HG03342 (cell line): ENCODE results near the gene CFAP77.
"Not testable (repeated sequence)": the region's sequence is repeated elsewhere in the genome, so short reads cannot be mapped to it uniquely, and the experiment has no call there.

ENCODE experiments used
- ATAC-seq: cut with Tn5 transposase; IDR thresholded peaks from one replicate; pipeline ENCODE4 v1.9.1; 2021; ENCODE audit warnings: mild to moderate bottlenecking, moderate library complexity; ENCODE audit not compliant: unreplicated experiment

CFAP77 gene

DNA sequence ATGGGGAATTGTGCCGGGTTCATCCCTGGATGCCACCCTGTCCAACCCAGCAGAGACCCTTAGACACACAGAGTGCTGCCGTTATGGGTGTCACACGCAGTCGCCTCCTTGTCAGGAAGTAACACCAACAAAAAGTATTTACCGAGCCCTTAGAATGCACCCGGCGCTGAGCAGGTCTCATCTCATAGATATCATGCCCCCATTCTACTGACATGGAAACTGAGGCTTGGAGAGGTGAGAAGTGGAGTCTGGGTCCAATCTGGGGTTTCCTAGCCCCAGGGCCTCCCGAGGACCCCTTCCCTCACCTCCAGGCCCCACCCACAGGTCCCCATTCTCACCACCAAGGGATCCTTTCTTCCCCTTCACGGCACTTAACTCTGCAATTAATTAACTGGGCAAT is 135.6 kb downstream of the CFAP77 start:
- no peak for ATAC-seq

DNA sequence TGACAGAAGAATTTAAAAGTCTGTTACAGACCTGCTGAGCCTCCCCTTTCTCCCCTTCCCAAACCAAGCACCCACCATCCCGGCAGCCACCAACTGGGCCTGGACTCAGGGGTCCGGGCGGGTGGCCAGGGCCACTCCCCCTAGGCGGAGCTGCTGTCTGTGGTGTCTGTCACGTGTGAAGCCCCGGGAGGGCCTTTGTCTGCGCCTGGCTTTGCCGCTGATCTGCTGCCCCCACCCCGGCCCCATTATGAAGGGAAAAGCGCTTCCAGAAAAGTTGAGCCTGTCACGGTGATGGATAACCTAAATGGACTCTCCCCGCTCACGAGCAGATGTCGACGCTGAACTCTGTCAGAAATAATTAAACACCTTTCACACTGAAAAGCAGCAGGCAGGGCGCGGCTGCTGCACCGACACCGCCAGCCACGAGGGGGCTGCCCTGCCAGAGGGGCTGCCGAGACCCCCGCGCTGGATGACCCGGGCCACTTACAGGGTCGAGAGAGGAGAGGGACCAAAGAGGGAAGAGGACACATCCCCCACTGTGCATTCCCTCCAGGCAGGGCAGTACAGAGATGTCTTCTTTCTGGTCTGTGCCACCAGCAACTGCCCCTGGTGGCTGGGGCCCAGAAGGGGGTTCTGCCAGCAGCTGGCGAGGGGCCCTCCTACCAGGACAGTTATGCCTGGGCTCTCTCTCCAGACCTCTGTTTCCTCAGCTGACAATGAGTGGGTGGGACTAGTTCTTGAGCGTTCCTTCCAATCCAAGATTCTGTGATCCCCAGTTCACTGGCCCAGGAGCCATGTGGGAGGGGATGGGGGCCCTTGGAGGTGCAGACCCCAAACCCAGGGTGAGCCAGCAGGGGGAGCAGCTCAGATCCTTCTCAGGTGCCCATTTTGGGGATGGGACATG is 136.4 kb downstream of the CFAP77 start:
- ATAC-seq, result no peak

DNA sequence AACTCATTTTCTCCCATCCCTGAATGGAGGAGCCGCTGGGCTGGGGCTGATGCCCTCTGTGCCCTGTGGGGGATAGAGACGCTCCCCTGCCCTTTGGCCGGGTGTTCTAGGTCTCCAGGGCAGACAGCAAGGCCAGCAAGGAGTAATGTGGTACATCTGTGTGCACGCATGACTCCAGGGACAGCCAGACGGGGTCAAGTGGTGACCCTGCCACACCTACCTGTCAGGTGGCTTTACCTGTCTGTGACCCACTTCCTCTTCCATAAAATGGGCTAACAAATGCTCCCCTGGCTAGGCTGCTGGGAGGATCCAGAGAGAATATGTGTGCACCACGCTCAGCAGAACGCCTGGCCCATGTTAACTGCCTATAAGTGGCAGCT is 137.0 kb downstream of the CFAP77 start:
- no peak for ATAC-seq

DNA sequence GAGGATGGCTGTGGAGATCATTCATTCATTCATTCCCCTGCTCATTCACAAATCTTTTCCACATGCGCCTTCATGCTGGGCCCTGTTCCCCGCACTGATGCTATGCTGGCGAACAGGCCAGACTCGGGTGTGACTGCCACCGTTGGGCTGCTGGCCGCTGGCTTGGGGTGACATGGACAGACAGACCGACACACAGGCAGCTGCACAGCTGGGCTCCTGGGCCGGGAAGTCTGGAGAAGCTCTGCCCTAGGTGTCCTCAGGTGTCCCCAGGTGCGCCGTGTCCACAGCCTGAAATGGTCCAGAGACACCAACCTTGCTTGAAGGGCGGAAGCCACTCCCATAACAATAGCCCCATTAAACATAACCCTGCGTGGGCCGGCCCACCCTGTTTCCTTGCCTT is 137.4 kb downstream of the CFAP77 start:
- no peak for ATAC-seq

DNA sequence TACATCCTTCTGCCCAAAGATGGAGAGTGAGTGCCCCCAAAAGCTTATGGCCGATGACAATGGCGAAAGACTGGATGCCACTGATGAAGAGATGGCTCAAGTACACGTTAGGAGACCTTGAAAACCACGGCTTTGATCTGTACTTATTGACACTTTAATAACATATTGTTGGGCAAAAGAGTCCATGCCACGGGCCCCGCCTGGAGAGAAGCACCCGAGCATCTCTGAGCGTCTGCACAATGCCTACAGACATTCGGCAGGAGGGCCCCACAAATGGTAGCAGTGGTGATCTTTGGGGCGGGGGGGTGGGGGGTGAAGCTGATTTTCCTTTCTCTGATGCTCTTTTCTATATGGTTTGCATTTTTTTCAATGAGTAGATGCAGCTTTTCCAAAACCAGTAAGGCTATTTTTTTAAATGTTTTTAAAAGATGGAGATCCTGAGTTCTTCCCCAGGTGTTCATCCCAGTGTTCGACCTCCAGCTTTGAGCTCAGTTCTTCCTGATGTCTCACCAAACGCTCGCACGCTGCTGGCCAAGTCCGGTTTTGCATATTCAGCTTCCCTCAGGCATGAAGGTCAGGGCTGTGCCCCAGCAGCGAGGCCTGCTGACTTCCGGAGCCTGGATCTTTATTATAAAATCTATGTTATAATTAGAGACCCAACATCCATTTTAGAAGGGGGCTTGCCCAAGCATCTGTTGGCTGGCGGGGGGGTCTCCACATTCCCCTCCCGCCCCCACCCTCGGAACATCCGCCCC is 138.1 kb downstream of the CFAP77 start:
- no peak for ATAC-seq

DNA sequence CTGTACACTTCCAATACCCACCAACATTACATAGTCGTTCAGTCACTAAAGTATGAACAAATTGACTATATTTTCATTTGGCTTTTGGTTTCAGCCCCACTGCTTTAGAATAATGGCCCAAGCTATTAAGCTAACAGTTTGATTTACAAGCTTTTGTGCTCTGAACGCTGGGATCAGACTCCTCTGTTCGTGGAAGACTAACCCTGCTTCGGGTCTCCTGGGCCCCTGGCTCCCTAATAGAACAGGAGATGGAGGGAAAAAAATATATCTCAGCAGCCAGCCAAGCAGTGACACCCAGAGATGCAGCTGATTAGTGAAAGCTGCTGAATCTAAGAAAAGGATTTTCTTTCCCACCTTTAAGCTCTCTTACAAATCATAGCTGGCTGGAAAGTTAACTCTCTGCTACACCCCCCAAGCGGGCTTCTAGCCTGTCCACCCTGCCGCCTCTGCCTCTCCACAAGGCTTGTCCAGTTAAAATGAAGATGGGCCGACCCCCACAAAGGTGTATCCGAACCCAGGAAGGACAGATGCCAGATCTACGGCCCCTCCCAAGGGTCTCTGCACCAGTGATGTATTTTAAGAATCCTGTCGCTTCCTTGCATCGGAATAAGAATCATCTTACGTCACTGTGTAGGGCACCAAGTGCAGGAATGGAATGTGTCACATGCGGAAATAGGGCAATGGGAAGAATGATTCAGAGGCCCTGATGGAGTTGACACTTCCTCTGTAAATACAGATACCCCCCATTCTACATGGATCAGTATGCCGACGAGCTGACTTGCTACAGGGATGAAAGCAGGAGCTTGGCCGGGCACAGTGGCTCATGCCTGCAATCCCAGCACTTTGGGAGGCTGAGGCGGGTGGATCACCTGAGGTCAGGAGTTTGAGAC is 139.0 kb downstream of the CFAP77 start:
- ATAC-seq, result no peak

DNA sequence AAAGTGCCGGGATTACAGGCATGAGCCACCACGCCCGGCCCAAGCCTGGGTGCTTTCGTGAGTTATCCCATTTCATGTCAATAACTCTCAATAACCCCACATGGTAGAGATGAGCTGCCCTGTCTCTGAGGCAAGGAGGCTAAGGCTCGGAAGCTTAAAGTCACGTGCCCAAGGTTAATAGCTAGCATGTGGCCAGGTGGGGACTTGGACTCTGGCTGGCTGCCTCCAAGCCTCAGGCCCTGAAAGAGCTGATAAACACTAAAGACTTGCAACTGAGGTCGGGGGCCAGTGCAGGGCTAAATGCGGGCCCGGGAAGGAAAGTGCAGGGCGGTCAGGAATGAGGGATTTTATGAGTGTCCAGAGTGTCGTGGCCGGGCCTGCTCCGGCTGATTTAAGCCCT is 141.5 kb downstream of the CFAP77 start:
- ATAC-seq, result no peak

DNA sequence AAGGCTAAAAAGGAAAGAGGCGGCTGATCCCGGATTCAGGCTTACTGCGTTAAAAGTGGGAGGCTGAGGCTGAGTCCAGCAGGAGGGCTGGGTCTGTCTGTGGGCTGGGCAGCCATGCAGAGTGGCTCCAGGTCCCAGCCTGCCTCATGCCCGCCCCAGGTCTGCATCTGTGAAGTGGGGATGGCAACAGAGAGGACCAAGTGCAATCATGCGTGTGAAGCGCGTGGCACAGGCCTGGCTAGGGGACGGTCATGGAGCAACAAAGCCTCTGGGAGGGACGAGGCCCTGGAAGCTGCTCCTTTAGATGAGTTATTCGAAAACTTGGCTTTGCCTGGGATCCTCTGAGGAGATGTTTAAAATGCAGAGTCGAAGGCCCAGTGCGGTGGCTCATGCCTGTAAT is 142.0 kb downstream of the CFAP77 start:
- no peak for ATAC-seq

DNA sequence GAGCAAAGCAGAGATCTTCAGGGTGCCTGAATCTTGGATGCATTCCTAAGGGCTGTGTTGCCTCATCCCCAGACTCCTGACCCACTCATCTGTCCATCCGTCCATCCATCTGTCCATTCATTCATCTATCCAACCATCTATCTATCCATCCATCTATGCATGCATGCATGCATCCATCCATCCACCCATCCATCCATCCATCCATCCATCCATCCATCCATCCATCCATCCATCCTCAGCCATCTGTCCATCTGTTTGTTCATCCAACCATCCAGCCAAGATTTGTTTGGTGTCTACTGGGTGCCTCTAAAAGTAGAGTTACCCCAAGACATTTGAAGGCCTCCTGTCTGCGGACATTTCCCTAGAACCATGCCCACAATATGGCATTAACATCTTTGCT is 144.7 kb downstream of the CFAP77 start:
- no peak for ATAC-seq

DNA sequence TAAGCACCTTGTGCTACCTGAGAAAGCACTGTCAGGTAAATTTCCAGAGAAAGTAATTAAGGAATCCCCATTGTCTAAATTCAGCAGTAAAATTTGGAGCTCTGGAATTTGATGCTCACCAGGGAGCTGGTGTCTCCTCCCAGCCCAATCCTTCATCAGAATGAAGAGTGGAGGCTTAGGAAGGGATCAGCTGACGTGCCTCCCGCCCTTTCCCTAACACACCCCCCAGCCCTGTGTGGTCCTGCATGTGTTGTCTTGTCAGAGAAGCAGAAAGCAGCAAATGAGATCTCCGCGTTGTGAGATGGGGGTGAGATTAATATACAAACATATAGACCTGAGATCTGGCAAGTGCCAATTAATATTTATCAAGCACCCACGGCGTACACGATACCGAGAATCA is 145.5 kb downstream of the CFAP77 start:
- ATAC-seq, result no peak

DNA sequence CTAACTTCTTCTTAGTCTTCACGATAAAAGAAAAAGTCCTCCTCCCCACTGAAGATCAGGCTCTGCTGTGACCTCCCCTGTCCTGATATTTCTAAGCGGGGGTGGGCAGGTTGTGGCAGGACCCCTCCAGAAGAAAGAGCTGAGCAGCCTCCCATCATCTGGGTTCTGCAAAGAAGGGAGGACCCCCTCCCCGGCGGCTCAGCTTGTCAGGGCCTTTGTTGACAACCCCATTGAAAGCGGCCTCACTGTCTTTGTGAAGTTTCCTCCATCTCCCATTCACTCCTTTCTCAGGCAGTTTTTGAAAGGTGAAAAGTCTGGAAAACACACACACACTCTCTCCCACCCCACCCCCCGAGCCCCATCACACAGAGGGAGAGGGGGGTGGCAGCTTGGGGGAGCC is 146.2 kb downstream of the CFAP77 start:
- ATAC-seq, result no peak

DNA sequence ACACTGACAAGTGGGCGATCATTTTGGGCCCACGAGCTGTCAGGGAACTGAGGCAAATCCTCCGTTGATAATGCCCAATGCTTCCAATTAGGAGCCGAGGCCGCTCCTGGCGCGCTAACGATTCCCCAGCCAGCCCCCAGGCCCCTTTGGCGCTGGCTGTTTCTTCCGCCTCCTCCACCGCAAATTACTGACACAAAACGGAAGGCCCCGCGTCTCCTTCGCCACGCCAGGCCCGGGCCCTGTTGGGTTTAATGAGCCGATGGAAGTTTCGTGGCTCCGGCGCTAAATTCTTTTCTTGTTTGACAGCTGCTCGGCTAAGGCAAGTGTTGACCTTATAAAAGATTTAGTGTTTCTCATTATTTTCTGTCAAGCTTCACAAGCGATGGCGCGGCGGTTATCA is 146.7 kb downstream of the CFAP77 start:
- no peak for ATAC-seq

DNA sequence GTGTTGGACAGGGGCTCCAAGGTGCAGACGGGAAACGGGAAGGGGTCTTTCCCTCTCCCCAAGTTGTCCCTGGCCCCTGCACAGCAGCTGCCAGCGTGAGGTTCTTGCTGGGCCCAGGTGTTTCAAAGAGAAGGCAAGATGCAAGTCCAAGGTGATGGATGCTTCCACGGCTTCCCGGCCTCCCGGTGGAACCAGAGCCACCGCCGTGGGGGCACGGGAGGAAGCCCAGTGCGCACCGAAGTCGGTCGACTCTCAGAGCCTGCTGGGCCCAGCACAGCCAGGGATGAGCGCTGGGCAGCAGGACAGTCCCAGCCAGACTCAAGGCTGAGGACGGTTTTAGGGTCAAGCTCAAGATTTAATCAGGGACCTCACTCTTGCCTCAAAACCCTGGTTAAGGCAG is 147.1 kb downstream of the CFAP77 start:
- no peak for ATAC-seq

DNA sequence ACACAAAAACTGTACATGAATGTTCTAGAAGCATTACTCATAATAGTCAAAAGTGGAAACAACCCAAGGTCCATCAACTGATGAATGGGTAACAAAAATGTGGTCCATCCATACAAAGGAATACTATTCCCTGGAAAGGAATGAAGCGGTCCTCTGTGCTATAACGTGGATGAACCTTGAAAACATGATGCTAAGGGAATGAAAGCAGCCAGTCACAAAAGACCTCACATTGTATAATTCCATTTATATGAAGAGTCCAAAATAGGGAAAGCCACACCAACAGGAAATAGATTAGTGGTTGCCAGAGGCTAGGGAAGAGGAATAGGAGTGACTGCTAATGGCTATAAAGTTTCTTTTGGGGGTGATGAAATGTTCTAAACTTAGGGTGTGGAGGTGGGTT is 149.7 kb downstream of the CFAP77 start:
- no peak for ATAC-seq

DNA sequence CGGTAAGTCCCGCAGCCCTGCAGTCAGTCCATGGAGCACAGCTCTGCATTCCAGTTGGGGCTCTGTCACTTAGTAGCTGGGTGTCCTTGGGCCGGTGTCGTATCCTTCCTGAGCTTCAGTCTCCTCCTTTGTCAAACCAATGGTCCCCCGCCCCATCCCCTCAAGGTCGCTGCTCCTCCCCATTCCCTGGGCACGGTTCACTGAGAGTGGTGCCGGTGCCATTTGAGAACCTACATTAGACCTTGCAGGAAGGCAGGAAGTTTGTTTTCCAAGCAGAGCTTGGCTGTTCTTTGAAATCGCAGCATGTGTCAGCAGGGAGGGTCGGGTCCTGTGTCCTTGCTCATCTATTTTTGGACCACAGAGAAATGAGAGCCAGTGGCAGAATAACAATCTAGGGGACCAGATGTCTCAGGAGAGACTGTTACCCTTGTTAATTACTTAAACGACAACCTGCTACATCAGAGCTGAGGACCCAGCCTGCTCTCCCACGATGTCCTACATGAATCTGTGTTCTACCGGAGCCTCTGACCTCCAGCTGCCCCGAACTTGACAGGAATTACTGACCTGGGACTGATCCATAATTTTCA is 150.7 kb downstream of the CFAP77 start:
- no peak for ATAC-seq

DNA sequence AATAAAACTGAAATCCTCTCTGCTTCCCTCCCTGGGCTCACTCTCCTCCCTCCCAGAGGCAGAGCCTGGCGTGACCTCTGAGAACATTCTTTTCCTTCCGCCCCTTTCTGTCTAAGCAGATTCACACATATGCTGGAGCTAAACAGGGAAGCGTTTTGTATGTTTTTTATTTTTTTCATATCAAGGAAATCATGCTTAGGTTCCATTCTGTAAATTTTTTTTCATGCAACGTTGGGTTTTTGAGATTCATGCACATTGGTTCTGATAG is 152.2 kb downstream of the CFAP77 start:
- ATAC-seq, result no peak

DNA sequence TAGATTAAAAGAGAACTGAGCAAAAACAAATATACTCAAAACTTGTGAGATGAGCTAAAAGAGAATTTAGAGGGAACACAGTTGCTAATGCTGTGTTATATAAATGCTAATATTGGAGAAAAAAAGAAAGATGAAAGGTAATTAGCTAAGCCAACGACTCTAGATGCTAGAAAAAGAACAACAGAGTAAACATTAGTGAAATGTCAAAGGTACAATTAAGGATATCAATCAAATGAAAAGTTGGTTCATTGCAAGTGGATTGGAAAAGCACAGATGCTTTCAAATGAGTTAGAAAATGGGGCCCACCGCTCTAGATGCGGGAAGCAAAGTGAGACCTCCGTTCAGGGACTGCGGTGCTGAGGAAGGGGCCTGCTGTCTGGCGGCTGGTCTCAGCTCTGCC is 154.5 kb downstream of the CFAP77 start:
- no peak for ATAC-seq

DNA sequence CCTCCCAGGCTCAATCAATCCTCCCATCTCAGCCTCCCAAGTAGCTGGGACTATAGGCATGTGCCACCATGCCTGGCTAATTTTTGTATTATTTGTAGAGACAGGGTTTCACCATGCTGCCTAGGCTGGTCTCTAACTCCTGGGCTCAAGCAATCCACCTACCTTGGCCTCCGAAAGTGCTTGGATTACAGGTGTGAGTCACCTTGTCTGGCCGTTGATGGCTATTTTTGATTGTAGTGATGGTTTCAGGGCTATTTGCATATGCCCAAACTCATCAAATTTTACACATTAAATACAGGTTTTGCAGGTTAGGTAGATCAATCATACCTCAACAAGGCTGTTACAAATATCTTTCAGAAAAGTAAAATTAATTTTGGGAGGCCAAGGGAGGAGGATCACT is 158.8 kb downstream of the CFAP77 start:
- ATAC-seq, result not testable (repeated sequence)

DNA sequence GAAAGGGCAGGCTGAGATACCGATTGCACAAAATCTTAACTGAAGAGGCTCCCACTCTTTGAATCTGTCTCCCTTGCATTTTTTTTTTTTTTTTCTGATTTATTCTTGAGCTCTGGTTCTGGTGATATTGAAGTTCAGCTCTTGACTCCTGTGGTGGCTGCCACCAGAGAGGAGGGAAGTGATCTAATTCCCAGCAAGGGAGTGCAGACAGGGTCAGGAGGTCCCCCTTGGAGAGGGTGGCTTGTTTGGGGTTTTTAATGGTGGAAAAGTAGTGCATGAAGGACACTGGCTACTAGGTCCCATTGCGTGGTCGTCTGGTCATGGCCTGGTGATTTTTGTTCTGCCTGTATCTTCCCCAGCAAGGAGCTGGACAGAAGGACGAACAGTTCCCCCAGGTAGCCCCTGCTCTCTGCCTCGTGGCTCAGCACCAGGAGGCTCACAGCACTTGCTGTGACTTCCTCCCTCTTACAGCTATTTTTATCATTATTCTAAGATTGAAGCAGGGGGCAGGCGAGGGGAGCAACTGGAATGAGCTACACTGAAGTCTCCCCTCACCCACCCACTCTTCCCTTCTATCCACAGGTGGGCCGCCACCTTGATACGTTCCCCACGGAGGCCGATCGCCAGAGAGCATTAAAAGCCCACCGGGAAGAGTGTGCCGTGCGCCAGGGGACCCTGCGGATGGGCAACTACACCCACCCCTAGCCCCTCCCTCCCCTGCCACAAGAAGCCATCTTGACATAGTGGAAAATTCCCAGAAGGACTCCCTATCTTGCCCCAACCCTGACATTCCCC is 162.0 kb downstream of the CFAP77 start:
- ATAC-seq, result no peak

DNA sequence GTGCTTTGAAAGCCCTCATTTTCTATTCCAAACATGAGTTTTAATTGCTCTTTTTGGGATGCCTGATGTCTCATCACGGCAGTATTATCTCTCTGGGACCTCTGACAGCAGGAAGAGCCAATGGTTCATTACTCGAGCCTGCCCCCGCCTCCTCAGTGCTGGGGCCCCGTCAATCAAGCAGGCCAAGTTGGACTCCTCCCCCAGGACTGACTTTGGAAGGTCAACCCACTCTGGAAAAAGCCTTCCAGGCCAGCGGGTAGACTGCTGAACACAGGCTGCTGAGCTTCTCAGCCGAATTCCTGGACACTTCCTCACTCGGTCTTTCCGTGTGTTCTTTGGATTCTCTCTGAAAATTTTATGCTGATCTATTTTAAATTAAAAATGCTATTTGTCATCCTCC is 162.9 kb downstream of the CFAP77 start:
- no peak for ATAC-seq
